A172 (cell line): ENCODE data around the gene NKG7. TPM values are rescaled to one million over a fixed set of nuclear protein-coding genes. Genes with fewer than 3 reads are reported as not detected.

Experiments
- DNase-seq: peaks from one replicate; pipeline ENCODE4 v3.0.0-alpha.2; 2015; ENCODE audit warnings: low spot score
- total RNA-seq: library from RNA; depleted of rRNA; stranded (reverse); fragments of >200 nt; shearing (Covaris generic); gene quantifications from 2 replicates; pipeline ENCODE4 v1.2.3, GENCODE V29; 2014; rRNA removed

The NKG7 gene
- total RNA-seq, 1 experiment from 2014 or later = not detected

DNA sequence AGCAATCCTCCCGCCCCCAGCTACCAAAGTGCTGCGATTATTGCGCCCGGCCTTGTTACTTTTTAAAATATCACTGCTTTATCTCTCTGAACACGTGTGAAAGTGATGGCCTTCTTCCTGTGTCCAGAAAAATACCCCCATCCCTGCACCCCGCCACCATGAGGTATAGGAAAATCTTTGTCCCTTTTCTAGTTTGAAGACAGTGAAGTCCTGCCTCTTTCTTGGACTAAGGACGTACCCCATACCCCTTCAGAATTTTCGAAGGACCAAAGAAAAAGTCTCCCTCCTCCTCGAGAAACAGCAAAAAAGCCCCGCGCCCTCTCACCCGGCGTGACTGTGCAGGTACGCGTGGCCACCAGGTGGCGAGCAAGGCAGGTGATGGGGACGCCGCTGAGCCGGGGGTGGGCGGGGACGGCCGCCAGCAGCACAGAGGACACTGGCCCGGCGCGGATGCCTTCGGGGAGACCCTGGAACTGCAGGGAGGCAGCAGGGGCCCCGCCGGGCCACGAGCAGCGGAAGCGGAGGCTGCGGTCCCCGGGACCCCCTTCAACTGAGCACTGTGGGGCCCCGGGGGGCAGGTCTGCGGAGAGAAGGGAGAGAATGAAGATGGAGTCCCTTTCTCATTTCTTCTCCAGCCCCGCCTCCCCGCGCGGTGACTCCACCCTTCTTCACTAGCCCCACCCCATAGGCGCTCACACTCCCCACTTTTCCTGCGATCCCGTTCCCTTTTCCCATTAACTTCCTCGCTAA, 33.7 kb downstream of the NKG7 start:
- DNase-seq = peak; percentile 46

GRCh38 chr19:51337861-51338562, 34.4 kb downstream of the NKG7 start:
- no peak for DNase-seq

GRCh38 chr19:51337141-51337860, 35.2 kb downstream of the NKG7 start:
- no peak for DNase-seq

- no peak for DNase-seq
These were observed 38.5 kb downstream of the NKG7 start for GRCh38 chr19:51333836-51334460.

- DNase-seq = no peak
These were observed 40.7 kb downstream of the NKG7 start for GRCh38 chr19:51331716-51332115.

DNA sequence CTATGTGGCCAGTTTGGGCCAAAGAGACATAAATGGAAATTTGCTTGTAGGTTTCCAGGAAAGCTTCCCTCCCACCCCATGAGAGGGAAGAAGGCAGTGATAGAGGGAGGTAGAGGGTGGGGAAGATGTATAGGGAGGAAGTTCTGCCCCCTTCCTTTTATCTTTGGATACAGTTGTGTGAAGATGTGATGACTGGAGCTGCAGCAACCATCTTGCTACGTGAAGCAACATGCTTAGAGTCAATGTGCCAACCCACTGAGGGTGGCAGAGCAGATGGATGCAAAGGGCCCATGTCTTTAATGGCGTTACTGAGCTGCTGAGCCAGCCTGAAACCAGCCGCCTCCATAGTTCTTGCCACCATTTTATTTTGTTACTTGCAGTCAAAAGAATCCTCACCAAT, 41.3 kb downstream of the NKG7 start:
- DNase-seq = no peak

DNA sequence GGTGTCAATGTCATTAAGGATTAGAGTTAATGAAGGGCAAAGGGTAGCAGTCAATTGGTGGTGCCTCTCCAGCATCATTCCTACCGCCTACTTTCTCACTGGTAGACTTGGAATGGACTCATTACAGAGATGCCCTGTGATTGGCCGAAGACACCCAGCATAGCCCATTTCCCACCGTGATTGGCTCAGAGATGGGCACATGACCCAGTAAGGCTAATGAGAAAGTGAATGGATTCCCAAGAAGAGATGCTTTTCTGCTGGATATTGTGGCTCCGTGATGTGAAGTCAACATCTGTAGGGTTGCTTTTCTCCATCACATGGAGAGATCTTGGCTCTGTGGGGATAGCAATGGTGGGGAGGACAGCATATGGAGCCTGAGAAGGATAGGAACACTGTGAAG, 42.1 kb downstream of the NKG7 start:
- no peak for DNase-seq

GRCh38 chr19:51329411-51329810, 43.0 kb downstream of the NKG7 start:
- DNase-seq = no peak

DNA sequence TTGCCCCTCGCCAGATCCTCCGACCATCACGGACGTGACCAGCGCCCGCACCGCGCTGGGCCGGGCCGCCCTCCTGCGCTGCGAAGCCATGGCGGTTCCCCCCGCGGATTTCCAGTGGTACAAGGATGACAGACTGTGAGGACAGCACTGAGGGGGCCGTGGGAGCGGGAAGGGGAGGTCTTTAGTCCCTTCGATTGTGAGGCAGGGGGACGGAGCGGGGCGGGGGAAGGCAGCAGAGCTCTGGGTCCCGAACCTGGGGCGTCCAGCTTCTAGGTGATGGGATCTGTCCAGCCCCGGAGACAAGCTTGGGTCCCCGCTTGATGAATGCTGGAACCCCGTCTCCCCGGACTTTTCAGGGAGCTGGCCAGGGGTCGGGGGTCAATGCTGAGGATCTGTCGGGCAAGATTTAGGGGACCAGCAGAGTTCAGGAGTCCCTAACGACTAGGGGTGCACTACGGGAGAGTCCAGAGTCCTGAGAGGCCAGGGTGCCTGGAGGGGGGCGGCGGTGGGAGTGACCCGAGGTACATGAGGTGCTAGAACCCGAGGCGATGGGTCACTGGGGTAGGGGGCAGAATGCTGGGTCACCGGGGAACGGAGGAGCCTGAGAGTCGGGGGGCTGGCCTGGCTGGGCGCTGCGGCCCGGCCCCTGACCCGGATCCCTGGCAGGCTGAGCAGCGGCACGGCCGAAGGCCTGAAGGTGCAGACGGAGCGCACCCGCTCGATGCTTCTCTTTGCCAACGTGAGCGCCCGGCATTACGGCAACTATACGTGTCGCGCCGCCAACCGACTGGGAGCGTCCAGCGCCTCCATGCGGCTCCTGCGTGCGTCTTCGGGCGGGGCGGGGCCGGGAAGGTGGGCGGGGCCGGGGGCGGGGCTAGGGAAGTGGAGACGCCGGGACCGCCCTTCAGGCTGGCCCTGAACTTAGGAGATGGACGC, 45.1 kb downstream of the NKG7 start:
- no peak for DNase-seq

DNA sequence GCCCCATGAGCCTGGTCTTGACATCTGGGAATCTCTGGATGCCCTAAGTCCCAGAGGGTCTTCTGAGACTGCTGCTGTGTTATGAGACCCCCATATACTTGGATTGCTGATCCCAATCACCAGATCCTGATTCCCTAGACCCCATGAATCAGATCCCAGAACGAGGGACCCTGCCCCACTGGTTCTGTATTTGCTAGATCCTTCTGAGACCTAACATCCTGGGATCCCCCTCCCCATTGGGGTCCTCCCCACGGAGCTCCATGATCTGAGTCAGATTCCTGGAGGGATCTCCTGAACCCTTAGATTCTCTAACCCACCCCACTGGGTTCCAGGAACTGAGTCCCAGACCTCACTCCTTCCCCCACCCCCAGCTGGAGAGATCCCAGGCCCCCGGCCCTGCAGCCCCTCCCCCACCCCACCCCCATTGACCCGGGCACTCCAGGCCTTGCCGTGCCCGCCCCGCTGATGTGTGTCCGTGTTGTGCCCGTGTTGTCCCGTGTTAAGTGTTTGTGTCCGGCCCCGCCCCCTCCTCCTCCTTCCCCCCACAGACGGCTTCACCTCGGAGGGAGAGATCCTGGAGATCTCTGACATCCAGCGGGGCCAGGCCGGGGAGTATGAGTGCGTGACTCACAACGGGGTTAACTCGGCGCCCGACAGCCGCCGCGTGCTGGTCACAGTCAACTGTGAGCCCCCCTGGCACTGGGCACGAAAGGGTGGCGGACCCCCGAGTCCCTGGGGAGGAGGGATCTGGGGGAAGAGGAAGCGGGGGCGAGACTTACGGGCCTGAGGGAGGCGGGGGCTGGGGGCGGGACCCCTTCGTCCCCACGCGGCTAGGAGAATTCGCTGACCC, 46.0 kb downstream of the NKG7 start:
- DNase-seq = no peak

DNA sequence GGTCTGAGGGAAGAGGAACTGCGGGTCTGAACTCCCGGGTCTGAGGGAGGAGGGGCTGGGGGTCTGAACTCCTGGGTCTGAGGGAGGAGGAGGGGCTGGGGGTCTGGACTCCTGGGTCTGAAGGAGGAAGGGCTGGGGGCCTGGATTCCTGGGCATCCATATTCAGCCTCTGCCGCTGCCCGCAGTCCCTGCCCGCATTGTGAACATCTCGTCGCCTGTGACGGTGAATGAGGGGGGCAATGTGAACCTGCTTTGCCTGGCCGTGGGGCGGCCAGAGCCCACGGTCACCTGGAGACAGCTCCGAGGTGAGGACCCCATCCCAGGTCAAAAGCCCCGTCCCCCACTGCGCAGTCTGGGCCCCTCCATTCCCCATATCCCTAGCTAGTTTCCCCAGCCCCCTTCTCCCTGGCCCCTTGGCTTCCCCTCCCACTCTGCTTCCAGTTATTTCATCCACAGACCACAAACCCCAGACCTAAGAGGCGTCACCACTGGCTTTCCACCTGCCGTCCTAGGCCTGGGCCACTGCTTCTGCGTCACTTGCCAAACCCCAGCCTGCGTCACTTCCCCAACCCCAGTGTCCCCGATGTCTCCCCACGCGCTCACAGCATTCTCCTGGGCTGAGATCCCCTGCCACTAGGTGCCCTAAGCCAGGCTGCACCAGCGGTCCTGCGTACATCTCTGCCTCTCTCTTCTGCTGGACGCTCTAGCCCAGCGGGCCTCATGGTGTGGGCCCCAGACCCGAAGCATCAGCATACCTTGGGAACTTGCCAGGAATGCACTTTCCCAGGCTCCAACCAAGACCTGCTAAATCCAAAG, 47.1 kb downstream of the NKG7 start:
- no peak for DNase-seq

- DNase-seq = no peak
These were observed 48.3 kb downstream of the NKG7 start for GRCh38 chr19:51324167-51324481.

DNA sequence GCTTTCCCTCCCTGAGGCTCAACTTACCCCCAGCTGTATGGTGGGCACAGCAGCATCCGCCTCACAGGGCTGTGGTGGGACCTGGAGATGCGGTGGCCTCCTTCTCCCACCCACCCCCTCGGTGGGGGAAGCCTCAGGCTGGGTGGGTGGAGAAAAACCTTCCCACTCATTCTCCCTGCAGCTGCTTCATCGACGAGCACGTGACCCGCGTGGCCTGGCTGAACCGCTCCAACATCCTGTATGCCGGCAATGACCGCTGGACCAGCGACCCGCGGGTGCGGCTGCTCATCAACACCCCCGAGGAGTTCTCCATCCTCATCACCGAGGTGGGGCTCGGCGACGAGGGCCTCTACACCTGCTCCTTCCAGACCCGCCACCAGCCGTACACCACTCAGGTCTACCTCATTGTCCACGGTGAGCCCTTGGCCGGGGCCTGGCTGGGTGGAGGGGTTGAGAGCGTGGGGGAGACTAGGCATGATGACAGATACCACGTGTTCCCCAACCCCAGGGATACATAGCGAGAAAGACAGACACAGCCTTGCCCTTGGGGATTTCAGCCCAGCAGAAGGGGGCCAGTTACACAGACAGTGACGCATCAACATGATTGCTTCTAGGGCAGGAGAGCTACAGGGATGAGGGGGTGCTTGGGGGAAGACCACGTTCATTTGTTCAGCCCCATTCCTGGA, 48.8 kb downstream of the NKG7 start:
- no peak for DNase-seq

- DNase-seq = no peak
These were observed 50.7 kb downstream of the NKG7 start for GRCh38 chr19:51321799-51322198.

Other genes with a start within 250 kb of the NKG7 start
- 0.43 TPM in 1 of 2 replicates, not detected in the other for gene SIGLEC9, start 247.7 kb downstream of the NKG7 start, total RNA-seq
- gene SIGLEC7, start 230.4 kb downstream of the NKG7 start, total RNA-seq = not detected in 2 replicates
- gene CD33, start 147.6 kb downstream of the NKG7 start, total RNA-seq = 1.2 and 3.1 TPM in 2 replicates
- not detected in 2 replicates for gene SIGLECL1, start 121.6 kb downstream of the NKG7 start, total RNA-seq
- not detected in 2 replicates for gene IGLON5, start 61.0 kb downstream of the NKG7 start, total RNA-seq
- 0.31 and 0.79 TPM in 2 replicates for gene VSIG10L, start 30.5 kb downstream of the NKG7 start, total RNA-seq
- gene ETFB, start 6.3 kb downstream of the NKG7 start, total RNA-seq = 48.5 and 50.3 TPM in 2 replicates
- gene CLDND2, start 3.7 kb downstream of the NKG7 start, total RNA-seq = not detected in 2 replicates
- gene LIM2, start 15.3 kb upstream of the NKG7 start, total RNA-seq = not detected in 2 replicates
- gene C19orf84, start 17.9 kb upstream of the NKG7 start, total RNA-seq = not detected in 2 replicates
- gene SIGLEC10, start 45.0 kb upstream of the NKG7 start, total RNA-seq = not detected in 2 replicates
- gene SIGLEC8, start 85.8 kb upstream of the NKG7 start, total RNA-seq = not detected in 2 replicates
- gene CEACAM18, start 105.9 kb upstream of the NKG7 start, total RNA-seq = not detected in 2 replicates
- not detected in 2 replicates for gene SIGLEC12, start 129.1 kb upstream of the NKG7 start, total RNA-seq
- not detected in 2 replicates for gene SIGLEC6, start 159.0 kb upstream of the NKG7 start, total RNA-seq
- 0.72 and 0.96 TPM in 2 replicates for gene ZNF175, start 198.6 kb upstream of the NKG7 start, total RNA-seq